ENCODE results near the gene RPS21.
A peak's percentile ranks its signal among the peaks of the same experiment; 100 is the strongest.
"Not testable (repeated sequence)": the region's sequence is repeated elsewhere in the genome, so short reads cannot be mapped to it uniquely, and the experiment has no call there.

The RPS21 gene

GRCh38 chr20:62365814-62366369, 21.0 kb upstream of the RPS21 start:
- DNase-seq (ENCODE audit: low spot score): peak; percentile 89

GRCh38 chr20:62366370-62367135, 20.4 kb upstream of the RPS21 start:
- DNase-seq (ENCODE audit: low spot score): peak; percentile 67

GRCh38 chr20:62367136-62367632, 19.7 kb upstream of the RPS21 start, which contains the start of gene LAMA5:
Gene LAMA5, minus strand, starts transcription at chr20:62367312. Its CDS starts 67 bp downstream, at chr20:62367245.
- peak; percentile 64 for DNase-seq (ENCODE audit: low spot score)

- DNase-seq (ENCODE audit: low spot score): no peak
These were observed 19.1 kb upstream of the RPS21 start for GRCh38 chr20:62367633-62368391.

GRCh38 chr20:62368392-62368975, 18.4 kb upstream of the RPS21 start:
- no peak for DNase-seq (ENCODE audit: low spot score)

GRCh38 chr20:62368976-62369814, 17.7 kb upstream of the RPS21 start:
- DNase-seq (ENCODE audit: low spot score): peak; percentile 83

GRCh38 chr20:62369815-62370114, 17.1 kb upstream of the RPS21 start:
- DNase-seq (ENCODE audit: low spot score): no peak

GRCh38 chr20:62370115-62370806, 16.6 kb upstream of the RPS21 start:
- peak; percentile 74 for DNase-seq (ENCODE audit: low spot score)

- DNase-seq (ENCODE audit: low spot score): no peak
These were observed 15.9 kb upstream of the RPS21 start for GRCh38 chr20:62370807-62371587.

GRCh38 chr20:62371588-62372041, 15.3 kb upstream of the RPS21 start:
- no peak for DNase-seq (ENCODE audit: low spot score)

- DNase-seq (ENCODE audit: low spot score): no peak
These were observed 14.6 kb upstream of the RPS21 start for GRCh38 chr20:62372042-62372993.

- DNase-seq (ENCODE audit: low spot score): not testable (repeated sequence)
These were observed 13.2 kb upstream of the RPS21 start for GRCh38 chr20:62373631-62374179.

- no peak for DNase-seq (ENCODE audit: low spot score)
These were observed 12.4 kb upstream of the RPS21 start for GRCh38 chr20:62374331-62375152.

- DNase-seq (ENCODE audit: low spot score): peak; percentile 80
These were observed 10.5 kb upstream of the RPS21 start for GRCh38 chr20:62376112-62377063.

- DNase-seq (ENCODE audit: low spot score): no peak
These were observed 9.8 kb upstream of the RPS21 start for GRCh38 chr20:62377064-62377461.

- DNase-seq (ENCODE audit: low spot score): no peak
These were observed 9.2 kb upstream of the RPS21 start for GRCh38 chr20:62377615-62378178.

Measured in kidney tubule cell (primary cell).